Measurements from ENCODE around the gene KRTAP2-4.
"Not testable (repeated sequence)": the region's sequence is repeated elsewhere in the genome, so short reads cannot be mapped to it uniquely, and the experiment has no call there.

Gene KRTAP2-4

DNA sequence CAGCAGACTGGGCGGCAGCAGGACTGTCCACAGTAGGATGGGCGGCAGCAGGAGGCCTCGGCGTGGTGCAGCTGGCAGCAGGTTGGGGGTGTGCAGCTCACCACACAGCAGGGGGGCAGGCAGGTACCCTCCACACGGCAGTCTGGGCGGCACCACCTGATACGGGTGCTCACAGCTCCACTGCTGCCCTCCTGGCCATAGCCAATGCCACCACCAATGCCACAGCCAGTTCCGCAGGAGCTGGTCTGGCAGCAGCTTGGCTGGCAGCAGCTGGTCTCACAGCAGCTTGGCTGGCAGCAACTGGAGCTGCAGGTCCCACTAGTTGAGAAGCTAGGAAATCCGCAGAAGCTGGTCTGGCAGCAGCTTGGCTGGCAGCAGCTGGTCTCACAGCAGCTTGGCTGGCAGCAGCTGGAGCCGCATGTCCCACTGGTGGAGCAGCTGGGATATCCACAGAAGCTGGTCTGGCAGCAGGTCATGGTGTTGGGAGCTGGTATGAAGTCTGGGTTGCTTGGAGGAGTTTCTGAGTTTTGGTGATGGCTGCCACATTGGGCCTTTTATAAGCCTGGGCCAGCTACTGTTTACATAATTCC is 31.2 kb downstream of the KRTAP2-4 start, which contains the start of gene KRTAP1-3:
TSS of gene KRTAP1-3 (minus strand) at position 529 of the 590 bp plus-strand sequence. CDS start at position 476, 53 bp downstream.
- not testable (repeated sequence) for DNase-seq

DNA sequence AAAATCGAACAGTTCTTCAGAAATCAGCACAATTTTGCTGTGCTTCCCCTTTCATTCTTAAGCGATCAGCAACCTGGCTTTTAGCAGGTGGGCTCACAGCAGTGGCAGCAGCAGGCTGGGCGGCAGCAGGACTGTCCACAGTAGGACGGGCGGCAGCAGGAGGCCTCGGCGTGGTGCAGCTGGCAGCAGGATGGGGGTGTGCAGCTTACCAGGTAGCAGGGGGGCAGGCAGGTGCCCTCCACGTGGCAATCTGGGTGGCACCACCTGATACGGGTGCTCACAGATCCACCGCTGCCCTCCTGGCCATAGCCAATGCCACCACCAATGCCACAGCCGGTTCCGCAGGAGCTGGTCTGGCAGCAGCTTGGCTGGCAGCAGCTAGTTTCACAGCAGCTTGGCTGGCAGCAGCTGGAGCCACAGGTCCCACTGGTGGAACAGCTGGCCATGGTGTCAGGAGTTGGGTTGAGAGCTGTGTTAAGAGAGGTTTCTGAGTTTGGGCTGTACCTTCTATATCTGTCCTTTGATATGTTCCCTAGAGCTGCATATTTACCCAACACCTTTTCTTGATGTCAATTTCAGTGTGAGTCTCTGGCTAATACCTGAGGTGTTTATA is 35.9 kb downstream of the KRTAP2-4 start, which contains the start of gene KRTAP1-4:
TSS of gene KRTAP1-4 (minus strand) at position 563 of the 613 bp plus-strand sequence. CDS start at position 446, 117 bp downstream.
- DNase-seq = no peak

DNA sequence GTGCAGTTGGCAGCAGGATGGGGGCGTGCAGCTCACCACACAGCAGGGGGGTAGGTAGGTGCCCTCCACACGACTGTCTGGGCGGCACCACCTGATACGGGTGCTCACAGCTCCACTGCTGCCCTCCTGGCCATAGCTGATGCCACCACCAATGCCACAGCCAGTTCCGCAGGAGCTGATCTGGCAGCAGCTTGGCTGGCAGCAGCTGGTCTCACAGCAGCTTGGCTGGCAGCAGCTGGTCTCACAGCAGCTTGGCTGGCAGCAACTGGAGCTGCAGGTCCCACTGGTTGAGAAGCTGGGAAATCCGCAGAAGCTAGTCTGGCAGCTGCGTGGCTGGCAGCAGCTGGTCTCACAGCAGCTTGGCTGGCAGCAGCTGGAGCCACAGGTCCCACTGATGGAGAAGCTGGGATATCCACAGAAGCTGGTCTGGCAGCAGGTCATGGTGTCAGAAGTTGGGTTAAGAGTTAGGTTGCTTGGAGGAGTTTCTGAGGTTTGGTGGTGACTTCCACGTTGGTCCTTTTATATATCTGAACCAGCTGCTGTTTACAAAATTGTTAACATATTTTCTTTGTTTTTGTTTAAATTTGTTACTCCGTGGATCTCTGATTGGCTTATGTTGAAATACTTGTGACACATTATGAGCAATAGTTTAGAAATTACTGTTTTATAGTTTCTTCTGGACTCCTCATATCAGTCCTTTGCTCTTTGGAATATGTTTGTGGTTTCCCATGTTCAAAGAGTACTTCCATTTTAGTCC is 38.8 kb downstream of the KRTAP2-4 start, which contains the start of gene KRTAP1-5:
TSS of gene KRTAP1-5 (minus strand) at position 494 of the 757 bp plus-strand sequence. CDS start at position 441, 53 bp downstream.
- DNase-seq = no peak

DNA sequence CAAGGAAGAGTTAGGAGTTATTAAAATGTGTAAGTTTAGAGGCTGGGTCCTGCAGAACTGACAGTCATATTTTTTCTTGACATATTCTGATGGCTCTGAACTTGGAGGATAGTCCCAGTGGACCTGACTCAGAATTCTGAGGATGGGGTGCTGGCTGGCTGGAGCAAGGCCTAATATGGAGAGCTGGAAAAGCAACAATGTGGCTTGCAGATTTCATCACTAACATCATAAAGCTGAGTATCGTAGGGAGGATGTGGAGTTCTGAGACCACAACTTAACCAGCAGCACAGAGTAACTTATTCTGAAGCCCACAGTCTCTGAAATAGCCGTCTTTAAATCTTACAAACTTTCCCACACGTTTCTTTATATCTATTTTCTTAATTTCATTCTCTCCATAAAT is 41.0 kb downstream of the KRTAP2-4 start:
- no peak for DNase-seq

DNA sequence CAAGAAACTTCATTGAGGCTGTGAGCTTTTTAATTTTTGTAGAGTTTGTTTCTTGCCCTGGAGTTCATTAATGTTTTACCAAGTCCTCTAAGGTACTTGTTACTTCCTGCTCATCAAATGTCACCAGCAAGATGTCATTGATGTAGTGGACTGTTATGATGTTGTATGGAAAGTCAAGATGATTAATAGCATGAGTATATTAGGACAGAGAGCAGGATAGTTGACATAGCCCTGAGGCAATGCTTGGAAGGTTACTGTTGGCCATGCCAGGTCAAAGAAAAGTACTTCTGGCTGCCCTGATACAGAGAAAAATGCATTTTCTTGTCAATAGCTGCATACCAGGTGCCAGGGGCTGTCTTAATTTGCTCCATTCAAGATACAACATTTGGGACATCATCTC is 45.3 kb downstream of the KRTAP2-4 start:
- no peak for DNase-seq

DNA sequence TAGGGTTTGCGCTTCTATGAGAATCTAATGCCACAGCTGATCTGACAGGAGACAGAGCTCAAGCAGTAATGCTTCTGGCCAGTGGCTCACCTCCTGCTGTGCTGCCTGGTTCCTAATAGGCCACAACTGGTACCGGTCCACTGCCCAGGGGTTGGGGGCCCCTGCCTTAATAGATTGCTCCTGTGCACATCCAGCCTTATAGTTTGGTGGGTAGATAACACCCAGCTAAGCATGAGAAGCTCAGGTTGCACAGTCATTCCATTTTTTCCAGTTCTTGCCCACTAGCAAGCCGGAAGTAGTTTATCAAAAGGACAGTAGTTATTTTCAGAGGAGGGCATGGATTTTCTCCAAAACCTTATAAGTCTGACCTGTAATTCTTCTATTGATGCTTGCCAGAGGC is 46.3 kb downstream of the KRTAP2-4 start:
- DNase-seq = no peak

DNA sequence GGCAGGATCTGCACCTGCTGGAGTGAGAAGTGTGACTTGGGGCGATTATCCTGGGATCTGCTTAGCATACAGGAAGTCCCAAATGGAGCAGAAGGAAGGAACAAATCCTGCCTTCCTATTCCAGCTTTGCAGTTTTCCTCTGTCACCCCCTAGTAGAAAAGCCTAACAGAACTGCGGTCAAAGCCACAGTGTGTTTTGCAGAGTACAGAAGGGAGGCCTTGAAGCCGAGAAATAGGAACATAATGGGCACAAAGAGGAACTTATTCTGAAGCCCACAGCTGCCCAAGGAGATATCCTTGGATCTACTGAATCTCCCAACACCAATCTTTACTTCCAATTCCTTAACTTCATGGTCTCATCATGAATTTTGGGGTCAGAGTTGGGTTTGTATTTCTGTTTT is 47.1 kb downstream of the KRTAP2-4 start:
- no peak for DNase-seq

DNA sequence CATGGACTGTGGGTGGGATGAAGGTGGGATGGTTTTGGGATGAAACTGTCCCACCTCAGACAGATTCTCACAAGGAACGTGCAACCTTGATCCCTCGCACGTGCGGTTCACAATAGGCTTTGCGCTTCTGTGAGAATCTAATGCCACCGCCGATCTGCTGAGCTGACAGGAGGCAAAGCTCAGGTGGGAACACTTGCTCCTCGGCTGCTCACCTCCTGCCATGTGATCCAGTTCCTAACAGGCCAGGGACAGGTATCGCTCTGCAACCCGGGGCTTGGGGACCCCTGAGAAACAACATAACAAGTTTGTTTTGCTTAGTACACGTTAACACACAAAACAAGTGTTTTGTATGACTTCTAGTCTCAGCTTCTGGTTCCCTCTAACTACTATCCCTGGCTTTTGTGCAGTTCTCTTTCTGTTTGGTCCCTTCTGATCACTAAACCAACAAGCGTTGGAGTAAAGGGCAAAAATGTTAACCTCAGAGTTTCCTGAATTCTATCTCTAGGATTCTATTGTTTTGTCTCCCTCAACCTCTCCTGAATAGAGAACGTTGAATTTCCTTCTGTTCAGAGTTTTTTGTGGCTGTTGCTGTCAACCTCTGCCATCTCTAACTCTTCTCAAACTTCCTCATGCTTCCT is 49.0 kb downstream of the KRTAP2-4 start:
- DNase-seq = no peak

DNA sequence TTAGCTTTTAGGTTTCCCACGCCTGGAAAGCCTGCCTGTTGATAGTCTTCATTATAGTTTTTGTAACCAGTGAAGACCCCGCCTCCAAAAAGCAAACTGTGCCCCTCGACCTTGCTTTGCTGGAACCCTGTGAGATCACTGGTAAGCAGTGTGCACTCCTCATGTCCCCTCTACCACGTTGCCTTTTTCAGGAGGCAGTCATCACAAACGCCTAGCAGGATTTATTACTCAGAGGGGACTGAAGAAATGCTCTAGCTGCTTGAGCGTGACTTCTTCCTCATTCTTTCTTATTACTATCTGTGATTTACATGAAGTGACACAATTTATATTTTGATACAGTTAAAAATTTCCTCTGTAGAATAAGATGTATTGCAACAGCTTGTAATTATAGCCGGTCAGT is 50.2 kb downstream of the KRTAP2-4 start:
- DNase-seq = no peak

Data from AML-193 (cell line).